ENCODE data around the gene CYP4F8. TPM values are rescaled to one million over a fixed set of nuclear protein-coding genes. Genes with fewer than 3 reads are reported as not detected.

Gene CYP4F8
- total and polyA plus RNA-seq, 7 experiments from 2014 or later: not detected

- no peaks in the 10 kb centered on the region for H3K9me3 ChIP-seq (ENCODE audit: control insufficient read depth in 2 of 3, low read length in 3 of 3)
- Mint-ChIP-seq H3K36me3 (no peaks in the 10 kb centered on the region), H3K9me3 (peaks cover 0 to 4% (median 0%) of the 10 kb centered on the region in 11 donors), H3K27me3 (peaks cover 0 to 57% (median 40%) of the 10 kb centered on the region in 5 donors), H3K4me3 (no peak overlapping the region), H3K27ac (peak overlapping the region in 1 of 9 donors; percentile 53), H3K4me1 (no peaks in the 10 kb centered on the region)
- no peak overlapping the region for H3K27ac ChIP-seq (ENCODE audit: low read depth, low read length)
- no peak overlapping the region for H3K4me3 ChIP-seq (ENCODE audit: low read length)
- no peaks in the 10 kb centered on the region for H3K4me1 ChIP-seq (ENCODE audit: control insufficient read depth in 2 of 2, insufficient read depth in 2 of 2, low read length in 2 of 2)
- intact Hi-C loops (cut with micrococcal nuclease): loop anchor here in 1 of 2 donors (10.0 kb wide), 1 partner anchor 791 kb away; no protein-coding TSS in a partner anchor
- DNase-seq: no peak
- no peaks in the 10 kb centered on the region for H3K27me3 ChIP-seq (ENCODE audit: control insufficient read depth in 2 of 2, insufficient read depth in 2 of 2, low read length in 2 of 2)
- ChIA-PET POLR2A (no interaction called here), CTCF (no interaction called here)
- no peak for ATAC-seq
- H3K36me3 ChIP-seq (ENCODE audit: control insufficient read depth in 2 of 3, insufficient read depth in 3 of 3, low read length in 3 of 3): no peaks in the 10 kb centered on the region
Measured at GRCh38 chr19:15623711-15624318, 8.8 kb downstream of the CYP4F8 start.

GRCh38 chr19:15628236-15629002, 13.4 kb downstream of the CYP4F8 start:
- H3K4me1 Mint-ChIP-seq: no peaks in the 10 kb centered on the region
- H3K27ac Mint-ChIP-seq: no peak overlapping the region
- intact Hi-C loops (cut with micrococcal nuclease): loop anchor here (1.0 to 10.0 kb wide), 7 partner anchors 240 to 786 kb away; partner anchors contain the start of gene RAB8A (in 2 of the 2)
- DNase-seq (no peak), ATAC-seq (no peak)
- H3K36me3 ChIP-seq (ENCODE audit: control insufficient read depth in 2 of 3, insufficient read depth in 3 of 3, low read length in 3 of 3): no peaks in the 10 kb centered on the region
- no peaks in the 10 kb centered on the region for H3K9me3 ChIP-seq (ENCODE audit: control insufficient read depth in 2 of 3, low read length in 3 of 3)
- H3K27me3 Mint-ChIP-seq: peaks cover 5 to 45% (median 34%) of the 10 kb centered on the region in 5 donors
- CTCF ChIA-PET: no interaction called here
- H3K4me3 Mint-ChIP-seq: no peak overlapping the region
- H3K9me3 Mint-ChIP-seq: no peaks in the 10 kb centered on the region
- no peak overlapping the region for H3K27ac ChIP-seq (ENCODE audit: low read depth, low read length)
- no peak overlapping the region for H3K4me3 ChIP-seq (ENCODE audit: low read length)
- no peaks in the 10 kb centered on the region for H3K27me3 ChIP-seq (ENCODE audit: control insufficient read depth in 2 of 2, insufficient read depth in 2 of 2, low read length in 2 of 2)
- POLR2A ChIA-PET: no interaction called here
- H3K36me3 Mint-ChIP-seq: no peaks in the 10 kb centered on the region
- peaks cover 0 to 6% of the 10 kb centered on the region in 2 donors for H3K4me1 ChIP-seq (ENCODE audit: control insufficient read depth in 2 of 2, insufficient read depth in 2 of 2, low read length in 2 of 2)

- Histone ChIP-seq H3K4me3 (ENCODE audit: low read length) (no peak overlapping the region), H3K9me3 (ENCODE audit: control insufficient read depth in 2 of 3, low read length in 3 of 3) (no peaks in the 10 kb centered on the region), H3K36me3 (ENCODE audit: control insufficient read depth in 2 of 3, insufficient read depth in 3 of 3, low read length in 3 of 3) (no peaks in the 10 kb centered on the region), H3K27ac (ENCODE audit: low read depth, low read length) (no peak overlapping the region), H3K4me1 (ENCODE audit: control insufficient read depth in 2 of 2, insufficient read depth in 2 of 2, low read length in 2 of 2) (peaks cover 0 to 6% of the 10 kb centered on the region in 2 donors), H3K27me3 (ENCODE audit: control insufficient read depth in 2 of 2, insufficient read depth in 2 of 2, low read length in 2 of 2) (no peaks in the 10 kb centered on the region)
- intact Hi-C loops (cut with micrococcal nuclease): loop anchor here (1.0 to 10.0 kb wide), 7 partner anchors 240 to 786 kb away; partner anchors contain the start of gene RAB8A (in 2 of the 2)
- Mint-ChIP-seq H3K9me3 (no peaks in the 10 kb centered on the region), H3K36me3 (no peaks in the 10 kb centered on the region), H3K4me3 (peak overlapping the region in 2 of 10 donors; percentile 6 to 37), H3K4me1 (no peaks in the 10 kb centered on the region), H3K27ac (peak overlapping the region in 1 of 9 donors; percentile 67), H3K27me3 (peaks cover 5 to 43% (median 32%) of the 10 kb centered on the region in 5 donors)
- POLR2A ChIA-PET: interaction anchor here (0.6 to 0.7 kb wide), 2 partner anchors 276 to 514 kb away, joined by 3 to 4 read pairs; partner anchors contain the start of gene HSH2D
- DNase-seq: peak; percentile 74 to 94 (median 85)
- CTCF ChIA-PET: interaction anchor here (0.7 to 3.1 kb wide), 8 partner anchors 19 to 482 kb away, joined by 3 to 13 read pairs (median 4); no protein-coding TSS in a partner anchor
- ATAC-seq: peak; percentile 98
Measured at GRCh38 chr19:15629003-15629880, 14.2 kb downstream of the CYP4F8 start.

- Histone ChIP-seq H3K9me3 (ENCODE audit: control insufficient read depth in 2 of 3, low read length in 3 of 3) (no peaks in the 10 kb centered on the region), H3K4me3 (ENCODE audit: low read length) (no peak overlapping the region), H3K27ac (ENCODE audit: low read depth, low read length) (no peak overlapping the region), H3K27me3 (ENCODE audit: control insufficient read depth in 2 of 2, insufficient read depth in 2 of 2, low read length in 2 of 2) (no peaks in the 10 kb centered on the region), H3K4me1 (ENCODE audit: control insufficient read depth in 2 of 2, insufficient read depth in 2 of 2, low read length in 2 of 2) (peaks cover 0 to 6% of the 10 kb centered on the region in 2 donors), H3K36me3 (ENCODE audit: control insufficient read depth in 2 of 3, insufficient read depth in 3 of 3, low read length in 3 of 3) (no peaks in the 10 kb centered on the region)
- intact Hi-C loops (cut with micrococcal nuclease): loop anchor here in 1 of 2 donors (10.0 kb wide), 1 partner anchor 413 kb away; no protein-coding TSS in a partner anchor
- peaks cover 0 to 11% (median 0%) of the 10 kb centered on the region in 11 donors for H3K9me3 Mint-ChIP-seq
- no peak overlapping the region for H3K27ac Mint-ChIP-seq
- ATAC-seq (peak; percentile 47), DNase-seq (peak in 5 of 9 donors; percentile 3 to 39 (median 20))
- no peaks in the 10 kb centered on the region for H3K4me1 Mint-ChIP-seq
- no peaks in the 10 kb centered on the region for H3K36me3 Mint-ChIP-seq
- peaks cover 9 to 45% (median 34%) of the 10 kb centered on the region in 5 donors for H3K27me3 Mint-ChIP-seq
- no peak overlapping the region for H3K4me3 Mint-ChIP-seq
- POLR2A ChIA-PET: interaction anchor here (0.6 kb wide), 1 partner anchor 9 kb away, joined by 3 read pairs; no protein-coding TSS in a partner anchor
- CTCF ChIA-PET: interaction anchor here (0.7 to 3.1 kb wide), 3 partner anchors 174 to 599 kb away, joined by 4 to 13 read pairs (median 4); no protein-coding TSS in a partner anchor
Measured at GRCh38 chr19:15631817-15632216, 16.8 kb downstream of the CYP4F8 start.

- peaks cover 0 to 6% of the 10 kb centered on the region in 2 donors for H3K4me1 ChIP-seq (ENCODE audit: control insufficient read depth in 2 of 2, insufficient read depth in 2 of 2, low read length in 2 of 2)
- H3K9me3 Mint-ChIP-seq: peaks cover 0 to 11% (median 0%) of the 10 kb centered on the region in 11 donors
- no peak overlapping the region for H3K4me3 Mint-ChIP-seq
- H3K27me3 ChIP-seq (ENCODE audit: control insufficient read depth in 2 of 2, insufficient read depth in 2 of 2, low read length in 2 of 2): no peaks in the 10 kb centered on the region
- no peak overlapping the region for H3K4me3 ChIP-seq (ENCODE audit: low read length)
- ChIA-PET CTCF (interaction anchor here (0.6 to 0.7 kb wide), 2 partner anchors 170 to 453 kb away, joined by 3 read pairs; no protein-coding TSS in a partner anchor), POLR2A (no interaction called here)
- H3K27me3 Mint-ChIP-seq: peaks cover 9 to 45% (median 29%) of the 10 kb centered on the region in 5 donors
- no peaks in the 10 kb centered on the region for H3K9me3 ChIP-seq (ENCODE audit: control insufficient read depth in 2 of 3, low read length in 3 of 3)
- H3K36me3 Mint-ChIP-seq: no peaks in the 10 kb centered on the region
- no peaks in the 10 kb centered on the region for H3K36me3 ChIP-seq (ENCODE audit: control insufficient read depth in 2 of 3, insufficient read depth in 3 of 3, low read length in 3 of 3)
- no peak overlapping the region for H3K27ac Mint-ChIP-seq
- DNase-seq (no peak), ATAC-seq (peak; percentile 36)
- no peak overlapping the region for H3K27ac ChIP-seq (ENCODE audit: low read depth, low read length)
- intact Hi-C loops (cut with micrococcal nuclease): loop anchor here in 1 of 2 donors (10.0 kb wide), 1 partner anchor 412 kb away; no protein-coding TSS in a partner anchor
- H3K4me1 Mint-ChIP-seq: no peaks in the 10 kb centered on the region
Measured at GRCh38 chr19:15633082-15633835, 18.2 kb downstream of the CYP4F8 start.
